ENCODE measurements around the gene CARMIL3.

The CARMIL3 gene

DNA sequence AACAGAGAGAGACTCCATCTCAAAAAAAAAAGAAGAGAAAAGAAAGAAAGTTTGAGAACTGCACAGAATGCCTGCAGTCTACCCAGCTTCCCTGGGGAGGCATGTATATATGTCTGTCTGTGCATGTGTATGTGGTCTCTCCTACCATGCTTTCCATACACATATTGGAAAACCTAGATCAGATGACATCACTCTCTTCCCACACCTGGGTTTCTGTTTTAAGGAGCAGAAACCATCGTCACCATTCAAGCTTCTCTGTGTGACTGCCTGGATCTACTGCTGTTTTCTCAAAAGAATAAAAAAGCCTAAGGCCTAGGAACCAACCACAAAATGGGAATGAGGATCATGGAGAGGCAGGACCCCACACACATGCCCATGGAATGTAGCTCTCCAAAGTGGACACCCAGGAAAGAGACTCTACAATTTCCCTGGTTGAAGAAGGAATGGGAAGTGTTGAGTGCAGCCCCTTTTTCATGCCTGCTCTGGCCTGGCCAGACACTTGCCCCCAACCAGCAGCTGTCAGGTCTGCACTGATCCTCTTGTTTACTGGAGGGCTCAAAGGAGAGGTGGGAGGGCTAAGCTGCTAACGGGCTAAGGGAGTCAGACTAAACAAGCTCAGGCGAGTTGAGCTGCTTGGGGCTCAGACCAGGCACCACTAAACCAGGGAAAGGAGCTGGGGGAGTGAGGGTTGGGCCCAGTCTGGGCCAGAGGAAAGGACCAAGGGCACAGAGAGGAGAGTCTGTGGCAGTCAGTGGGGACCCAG, 34.6 kb downstream of the CARMIL3 start:
- Histone ChIP-seq H3K27ac (ENCODE audit: low read depth, low read length, poor library complexity, severe bottlenecking) (no peak overlapping the region), H3K9me3 (ENCODE audit: low read length) (no peaks in the 10 kb centered on the region), H4K20me1 (ENCODE audit: insufficient read depth, low read length) (no peaks in the 10 kb centered on the region), H2AFZ (ENCODE audit: low read length) (no peak overlapping the region), H3K27me3 (ENCODE audit: insufficient read depth, low read length) (0 out of 2 replicates have a peak, but pooled peaks cover 7% of the 10 kb centered on the region), H3K79me2 (ENCODE audit: insufficient read depth, low read length) (no peaks in the 10 kb centered on the region), H3K9me2 (ENCODE audit: low read depth, low read length) (no peaks in the 10 kb centered on the region), H3K4me3 (ENCODE audit: low read depth, low read length, poor library complexity, severe bottlenecking) (no peak overlapping the region), H3K4me2 (ENCODE audit: low read length) (no peak overlapping the region), H3F3A (ENCODE audit: insufficient read depth, low read length) (no peaks in the 10 kb centered on the region), H3K9ac (ENCODE audit: low read length) (no peak overlapping the region), H3K36me3 (ENCODE audit: insufficient read depth, low read length) (no peaks in the 10 kb centered on the region), H3K4me1 (ENCODE audit: insufficient read depth, low read length, severe bottlenecking) (peaks cover 4% of the 10 kb centered on the region)
- TF ChIP-seq, protein P1, sequence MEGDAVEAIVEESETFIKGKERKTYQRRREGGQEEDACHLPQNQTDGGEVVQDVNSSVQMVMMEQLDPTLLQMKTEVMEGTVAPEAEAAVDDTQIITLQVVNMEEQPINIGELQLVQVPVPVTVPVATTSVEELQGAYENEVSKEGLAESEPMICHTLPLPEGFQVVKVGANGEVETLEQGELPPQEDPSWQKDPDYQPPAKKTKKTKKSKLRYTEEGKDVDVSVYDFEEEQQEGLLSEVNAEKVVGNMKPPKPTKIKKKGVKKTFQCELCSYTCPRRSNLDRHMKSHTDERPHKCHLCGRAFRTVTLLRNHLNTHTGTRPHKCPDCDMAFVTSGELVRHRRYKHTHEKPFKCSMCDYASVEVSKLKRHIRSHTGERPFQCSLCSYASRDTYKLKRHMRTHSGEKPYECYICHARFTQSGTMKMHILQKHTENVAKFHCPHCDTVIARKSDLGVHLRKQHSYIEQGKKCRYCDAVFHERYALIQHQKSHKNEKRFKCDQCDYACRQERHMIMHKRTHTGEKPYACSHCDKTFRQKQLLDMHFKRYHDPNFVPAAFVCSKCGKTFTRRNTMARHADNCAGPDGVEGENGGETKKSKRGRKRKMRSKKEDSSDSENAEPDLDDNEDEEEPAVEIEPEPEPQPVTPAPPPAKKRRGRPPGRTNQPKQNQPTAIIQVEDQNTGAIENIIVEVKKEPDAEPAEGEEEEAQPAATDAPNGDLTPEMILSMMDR (IDR thresholded peaks at IDR 0.05; ENCODE audit: low read length): no peak
- TF ChIP-seq EZH2 (IDR thresholded peaks at IDR 0.05; ENCODE audit: borderline replicate concordance, low read length): no peak

- H3K9me3 ChIP-seq (ENCODE audit: low read length): no peaks in the 10 kb centered on the region
- no peaks in the 10 kb centered on the region for H3K79me2 ChIP-seq (ENCODE audit: insufficient read depth, low read length)
- H2AFZ ChIP-seq (ENCODE audit: low read length): no peak overlapping the region
- H4K20me1 ChIP-seq (ENCODE audit: insufficient read depth, low read length): no peaks in the 10 kb centered on the region
- H3K9ac ChIP-seq (ENCODE audit: low read length): no peak overlapping the region
- H3K27ac ChIP-seq (ENCODE audit: low read depth, low read length, poor library complexity, severe bottlenecking): no peak overlapping the region
- H3K4me2 ChIP-seq (ENCODE audit: low read length): no peak overlapping the region
- no peak overlapping the region for H3K4me3 ChIP-seq (ENCODE audit: low read depth, low read length, poor library complexity, severe bottlenecking)
- no peaks in the 10 kb centered on the region for H3K9me2 ChIP-seq (ENCODE audit: low read depth, low read length)
- H3K4me1 ChIP-seq (ENCODE audit: insufficient read depth, low read length, severe bottlenecking): no peaks in the 10 kb centered on the region
- no peaks in the 10 kb centered on the region for H3K36me3 ChIP-seq (ENCODE audit: insufficient read depth, low read length)
- TF ChIP-seq, protein P1 (IDR thresholded peaks at IDR 0.05; ENCODE audit: low read length): no peak
- TF ChIP-seq EZH2 (IDR thresholded peaks at IDR 0.05; ENCODE audit: borderline replicate concordance, low read length): no peak
- 0 out of 2 replicates have a peak, but pooled peaks cover 7% of the 10 kb centered on the region for H3K27me3 ChIP-seq (ENCODE audit: insufficient read depth, low read length)
- no peaks in the 10 kb centered on the region for H3F3A ChIP-seq (ENCODE audit: insufficient read depth, low read length)
Observed at GRCh38 chr14:24087004-24087403, 35.2 kb downstream of the CARMIL3 start.

GRCh38 chr14:24088095-24088494, 36.3 kb downstream of the CARMIL3 start:
- Histone ChIP-seq H3F3A (ENCODE audit: insufficient read depth, low read length) (no peaks in the 10 kb centered on the region), H3K27ac (ENCODE audit: low read depth, low read length, poor library complexity, severe bottlenecking) (no peak overlapping the region), H3K4me3 (ENCODE audit: low read depth, low read length, poor library complexity, severe bottlenecking) (no peak overlapping the region), H4K20me1 (ENCODE audit: insufficient read depth, low read length) (no peaks in the 10 kb centered on the region), H3K36me3 (ENCODE audit: insufficient read depth, low read length) (no peaks in the 10 kb centered on the region), H3K4me1 (ENCODE audit: insufficient read depth, low read length, severe bottlenecking) (no peaks in the 10 kb centered on the region), H3K27me3 (ENCODE audit: insufficient read depth, low read length) (no peaks in the 10 kb centered on the region), H2AFZ (ENCODE audit: low read length) (no peak overlapping the region), H3K9ac (ENCODE audit: low read length) (no peak overlapping the region), H3K9me3 (ENCODE audit: low read length) (no peaks in the 10 kb centered on the region), H3K9me2 (ENCODE audit: low read depth, low read length) (no peaks in the 10 kb centered on the region), H3K79me2 (ENCODE audit: insufficient read depth, low read length) (no peaks in the 10 kb centered on the region), H3K4me2 (ENCODE audit: low read length) (no peak overlapping the region)
- TF ChIP-seq, protein P1 (IDR thresholded peaks at IDR 0.05; ENCODE audit: low read length): no peak
- no peak for TF ChIP-seq EZH2 (IDR thresholded peaks at IDR 0.05; ENCODE audit: borderline replicate concordance, low read length)
